Measurements from ENCODE around the gene MAPRE2.
"Not testable (repeated sequence)": the region's sequence is repeated elsewhere in the genome, so short reads cannot be mapped to it uniquely, and the experiment has no call there.

The MAPRE2 gene

DNA sequence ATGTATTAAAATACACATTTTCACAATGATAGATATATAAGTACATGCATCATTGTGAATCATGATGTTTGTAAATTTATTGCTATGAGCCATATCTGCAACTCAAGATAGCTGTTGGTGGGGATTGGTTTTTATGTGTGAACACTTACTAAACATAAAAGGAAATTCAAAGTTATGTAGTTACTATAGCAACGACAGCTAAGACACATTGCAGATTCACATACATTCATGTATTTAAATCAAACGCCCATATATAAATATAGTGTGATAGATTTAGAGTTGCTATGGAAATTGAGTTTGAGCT, 65.6 kb downstream of the MAPRE2 start:
- TF ChIP-seq, protein P1, sequence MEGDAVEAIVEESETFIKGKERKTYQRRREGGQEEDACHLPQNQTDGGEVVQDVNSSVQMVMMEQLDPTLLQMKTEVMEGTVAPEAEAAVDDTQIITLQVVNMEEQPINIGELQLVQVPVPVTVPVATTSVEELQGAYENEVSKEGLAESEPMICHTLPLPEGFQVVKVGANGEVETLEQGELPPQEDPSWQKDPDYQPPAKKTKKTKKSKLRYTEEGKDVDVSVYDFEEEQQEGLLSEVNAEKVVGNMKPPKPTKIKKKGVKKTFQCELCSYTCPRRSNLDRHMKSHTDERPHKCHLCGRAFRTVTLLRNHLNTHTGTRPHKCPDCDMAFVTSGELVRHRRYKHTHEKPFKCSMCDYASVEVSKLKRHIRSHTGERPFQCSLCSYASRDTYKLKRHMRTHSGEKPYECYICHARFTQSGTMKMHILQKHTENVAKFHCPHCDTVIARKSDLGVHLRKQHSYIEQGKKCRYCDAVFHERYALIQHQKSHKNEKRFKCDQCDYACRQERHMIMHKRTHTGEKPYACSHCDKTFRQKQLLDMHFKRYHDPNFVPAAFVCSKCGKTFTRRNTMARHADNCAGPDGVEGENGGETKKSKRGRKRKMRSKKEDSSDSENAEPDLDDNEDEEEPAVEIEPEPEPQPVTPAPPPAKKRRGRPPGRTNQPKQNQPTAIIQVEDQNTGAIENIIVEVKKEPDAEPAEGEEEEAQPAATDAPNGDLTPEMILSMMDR (conservative IDR thresholded peaks at IDR 0.05) = no peak
- no peak overlapping the region for H3K27ac ChIP-seq

DNA sequence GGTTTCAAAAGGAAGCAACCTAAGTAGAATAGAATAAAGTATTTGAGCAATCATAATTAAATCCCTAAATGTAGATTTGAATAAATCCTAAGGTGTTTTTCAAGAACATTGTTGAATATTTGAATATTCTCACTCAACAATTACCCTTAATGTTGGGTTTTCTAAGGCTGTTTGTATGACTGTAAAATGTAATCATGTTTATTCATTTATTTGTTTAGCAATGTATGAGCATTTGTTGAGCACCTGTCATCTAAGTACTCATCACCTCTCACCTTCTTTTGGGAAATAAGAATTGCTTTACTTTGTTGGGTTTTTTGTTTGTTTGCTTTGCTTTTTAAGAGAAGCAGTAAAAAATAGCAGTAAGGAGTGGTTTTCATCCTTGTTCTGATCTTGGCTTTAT, 66.0 kb downstream of the MAPRE2 start:
- H3K27ac ChIP-seq = no peak overlapping the region
- TF ChIP-seq, protein P1 (conservative IDR thresholded peaks at IDR 0.05) = no peak

- not testable (repeated sequence) for H3K27ac ChIP-seq
These were observed 66.9 kb downstream of the MAPRE2 start for GRCh38 chr18:35108088-35108487.

GRCh38 chr18:35110059-35110458, 68.8 kb downstream of the MAPRE2 start:
- TF ChIP-seq, protein P1 (conservative IDR thresholded peaks at IDR 0.05) = no peak
- no peak overlapping the region for H3K27ac ChIP-seq

GRCh38 chr18:35110554-35111485, 69.6 kb downstream of the MAPRE2 start:
- H3K27ac ChIP-seq = no peak overlapping the region
- TF ChIP-seq, protein P1 (conservative IDR thresholded peaks at IDR 0.05) = no peak

DNA sequence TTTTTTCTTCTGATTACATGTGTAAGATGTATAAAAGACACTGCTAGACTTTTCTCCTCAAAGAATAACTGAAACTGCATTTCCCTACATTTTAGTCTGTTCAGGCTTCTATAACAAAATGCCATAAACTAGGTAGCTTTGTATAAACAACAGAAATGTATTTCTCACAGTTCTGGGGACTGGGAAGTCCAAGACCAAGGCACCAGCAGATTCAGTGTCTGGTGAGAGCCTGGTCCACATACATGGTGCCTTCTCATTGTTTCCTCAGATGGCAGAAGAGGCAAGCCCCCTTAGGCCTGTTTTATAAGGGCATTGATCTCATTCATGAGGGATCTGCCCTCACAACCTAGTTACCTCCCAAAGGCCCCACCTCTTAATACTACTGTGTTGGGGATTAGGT, 71.5 kb downstream of the MAPRE2 start:
- H3K27ac ChIP-seq = no peak overlapping the region
- TF ChIP-seq, protein P1 (conservative IDR thresholded peaks at IDR 0.05) = no peak

DNA sequence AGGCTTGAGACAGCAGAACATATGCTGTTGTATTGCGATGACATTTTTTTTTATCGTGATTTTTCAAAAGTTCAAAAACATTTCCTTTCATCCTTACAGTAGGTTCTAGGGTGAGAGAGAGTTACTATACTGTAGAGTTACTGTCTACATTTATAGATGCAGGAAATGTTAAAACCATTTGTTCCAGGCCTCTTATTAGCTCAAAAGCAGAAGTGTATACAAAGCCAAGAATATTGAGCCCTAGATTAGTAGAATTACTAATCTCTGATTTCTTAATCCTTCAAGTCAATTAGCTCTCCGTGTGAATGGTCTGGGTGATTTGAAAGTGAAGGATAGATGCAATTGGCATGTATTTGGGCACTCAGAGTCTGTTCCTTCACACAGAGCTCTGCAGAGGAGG, 73.1 kb downstream of the MAPRE2 start:
- no peak overlapping the region for H3K27ac ChIP-seq
- TF ChIP-seq, protein P1 (conservative IDR thresholded peaks at IDR 0.05) = no peak

DNA sequence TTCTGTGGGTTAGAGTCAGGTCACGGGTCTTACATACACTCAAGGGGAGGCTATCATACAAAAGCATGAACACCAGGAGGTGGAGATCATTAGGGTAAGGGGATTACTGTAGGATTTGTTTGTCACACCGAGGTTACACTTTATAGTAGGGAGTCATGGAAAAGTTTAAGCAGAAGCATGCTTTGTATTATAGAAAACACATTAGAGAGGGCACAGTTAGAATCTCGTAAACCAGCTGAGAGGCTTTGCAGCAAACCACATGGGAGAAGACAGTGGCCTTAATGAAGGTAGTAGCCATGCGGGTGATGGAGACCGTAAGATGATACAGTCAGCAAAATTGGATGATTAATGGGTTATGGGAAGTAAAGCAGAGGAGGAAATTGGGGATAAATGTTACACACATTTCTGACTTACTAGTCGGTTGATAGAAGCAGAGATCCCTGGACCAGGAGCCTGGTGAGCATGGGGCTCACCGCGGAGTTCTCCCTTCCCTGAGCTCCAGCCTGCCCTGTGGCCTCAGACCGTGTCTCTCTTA, 75.6 kb downstream of the MAPRE2 start:
- TF ChIP-seq, protein P1 (conservative IDR thresholded peaks at IDR 0.05) = no peak
- H3K27ac ChIP-seq = no peak overlapping the region
